Neural cell (in vitro differentiated cells): ENCODE measurements around the gene OTOP2. TPM values are rescaled to one million over a fixed set of nuclear protein-coding genes. Genes with fewer than 3 reads are reported as not detected.

Source experiments
- H2AFZ ChIP-seq: fragments of 200-600, 300-800 bp; sonication (generic), shearing (Covaris generic); 2 replicates; pipeline ENCODE4 v1.6.0; 2014; ENCODE audit warnings: low read depth, mild to moderate bottlenecking, antibody characterized with exemption, low read length, moderate library complexity
- H3F3A ChIP-seq: fragments of 200-600 bp; shearing (Covaris generic); 2 replicates; pipeline ENCODE4 v1.6.1; 2016; ENCODE audit warnings: mild to moderate bottlenecking, moderate library complexity, mixed read lengths, antibody characterized with exemption, low read length; ENCODE audit not compliant: insufficient read depth, poor library complexity, severe bottlenecking
- H3K27ac ChIP-seq: fragments of 200-600, 300-800 bp; sonication (generic), shearing (Covaris generic); 2 replicates; pipeline ENCODE4 v1.5.1; 2014; ENCODE audit warnings: mild to moderate bottlenecking, low read length, moderate library complexity
- H3K27me3 ChIP-seq: fragments of 300-800, 200-600 bp; sonication (generic), shearing (Covaris generic); 2 replicates; pipeline ENCODE4 v1.6.0; 2014; ENCODE audit warnings: mild to moderate bottlenecking, low read depth, low read length, moderate library complexity; ENCODE audit not compliant: insufficient read depth
- H3K36me3 ChIP-seq: fragments of 300-800, 200-600 bp; sonication (generic), shearing (Covaris generic); 2 replicates; pipeline ENCODE4 v1.5.1; 2014; ENCODE audit warnings: mild to moderate bottlenecking, antibody characterized with exemption, low read length, moderate library complexity; ENCODE audit not compliant: insufficient read depth
- H3K4me2 ChIP-seq: fragments of 300-800, 200-600 bp; sonication (generic), shearing (Covaris generic); 2 replicates; pipeline ENCODE4 v1.6.0; 2014; ENCODE audit warnings: mild to moderate bottlenecking, low read length
- H3K4me3 ChIP-seq: fragments of 300-800, 200-600 bp; sonication (generic), shearing (Covaris generic); 2 replicates; pipeline ENCODE4 v1.5.1; 2014; ENCODE audit warnings: mild to moderate bottlenecking, low read length, moderate library complexity
- H3K79me2 ChIP-seq: fragments of 200-600 bp; shearing (Covaris generic); replicated peaks from 2 replicates; pipeline ENCODE4 v1.6.0; 2014; ENCODE audit warnings: mild to moderate bottlenecking, low read length, moderate library complexity; ENCODE audit not compliant: insufficient read depth
- H3K9ac ChIP-seq: fragments of 300-800, 200-600 bp; sonication (generic), shearing (Covaris generic); 2 replicates; pipeline ENCODE4 v1.6.1; 2016; ENCODE audit warnings: mild to moderate bottlenecking, low read length, mixed read lengths
- H3K9me2 ChIP-seq: fragments of 200-600 bp; shearing (Covaris generic); 2 replicates; pipeline ENCODE4 v1.6.1; 2016; ENCODE audit warnings: mild to moderate bottlenecking, low read length, mixed read lengths; ENCODE audit not compliant: insufficient read depth
- H3K9me3 ChIP-seq: fragments of 200-600, 300-800 bp; sonication (generic), shearing (Covaris generic); 2 replicates; pipeline ENCODE4 v1.6.1; 2016; ENCODE audit warnings: mild to moderate bottlenecking, mixed run types, low read length, moderate library complexity, mixed read lengths
- H4K20me1 ChIP-seq: fragments of 200-600 bp; shearing (Covaris generic); 2 replicates; pipeline ENCODE4 v1.6.1; 2016; ENCODE audit warnings: mild to moderate bottlenecking, mixed run types; ENCODE audit not compliant: insufficient read depth
- CTCF ChIP-seq: fragments of 450-650 bp; IDR thresholded peaks from 2 replicates; pipeline ENCODE4 v1.5.1; 2014; ENCODE audit warnings: antibody characterized with exemption, mild to moderate bottlenecking, moderate library complexity; ENCODE audit not compliant: poor library complexity, severe bottlenecking
- EP300 ChIP-seq: fragments of 450-650 bp; conservative IDR thresholded peaks from 2 replicates; pipeline ENCODE4 v1.6.1; 2014; ENCODE audit warnings: antibody characterized with exemption, mild to moderate bottlenecking, moderate library complexity; ENCODE audit not compliant: poor library complexity, severe bottlenecking
- EZH2 ChIP-seq: fragments of 200-600, 300-800 bp; shearing (Covaris generic), sonication (generic); IDR thresholded peaks from 2 replicates; pipeline ENCODE4 v1.6.1; 2014; ENCODE audit warnings: antibody characterized with exemption, low read length, borderline replicate concordance, mild to moderate bottlenecking; ENCODE audit not compliant: insufficient read depth, poor library complexity, severe bottlenecking
- MXI1 ChIP-seq: fragments of 450-650 bp; conservative IDR thresholded peaks from 2 replicates; pipeline ENCODE4 v1.6.1; 2014; ENCODE audit warnings: antibody characterized with exemption, mild to moderate bottlenecking; ENCODE audit not compliant: poor library complexity, severe bottlenecking
- POLR2AphosphoS5 ChIP-seq: IDR thresholded peaks from 2 replicates; pipeline ENCODE4 v1.6.1; 2012
- RAD21 ChIP-seq: fragments of 450-650 bp; conservative IDR thresholded peaks from 2 replicates; pipeline ENCODE4 v1.6.1; 2014; ENCODE audit warnings: antibody characterized with exemption, mild to moderate bottlenecking, moderate library complexity
- REST ChIP-seq: IDR thresholded peaks from 2 replicates; pipeline ENCODE4 v1.6.1; 2012; ENCODE audit warnings: borderline replicate concordance
- SMC3 ChIP-seq: fragments of 450-650 bp; conservative IDR thresholded peaks from 2 replicates; pipeline ENCODE4 v1.6.1; 2014; ENCODE audit warnings: antibody characterized with exemption, mild to moderate bottlenecking, moderate library complexity; ENCODE audit not compliant: poor library complexity
- TAF1 ChIP-seq: IDR thresholded peaks from 2 replicates; pipeline ENCODE4 v1.6.1; 2012; ENCODE audit warnings: low read depth
- polyA plus RNA-seq: library from polyadenylated mRNA; depleted of rRNA; stranded (reverse); fragments of >200 nt; gene quantifications from 2 replicates; pipeline ENCODE4 v1.2.3, GENCODE V29; 2014

Gene OTOP2
- polyA plus RNA-seq, 1 donor from 2014 or later, result not detected

GRCh38 chr17:74943808-74944522 is 19.9 kb downstream of the OTOP2 start:
- H2AFZ ChIP-seq, result no peak overlapping the region
- H3K4me2 ChIP-seq, result no peak overlapping the region
- no peaks in the 10 kb centered on the region for H4K20me1 ChIP-seq
- no peak overlapping the region for H3K27ac ChIP-seq
- no peaks in the 10 kb centered on the region for H3F3A ChIP-seq
- no peak overlapping the region for H3K4me3 ChIP-seq
- H3K9me2 ChIP-seq, result no peaks in the 10 kb centered on the region
- H3K9ac ChIP-seq, result no peak overlapping the region
- TF ChIP-seq SMC3, result no peak
- no peak for TF ChIP-seq EZH2
- no peak for TF ChIP-seq EP300
- no peak for TF ChIP-seq POLR2AphosphoS5
- TF ChIP-seq TAF1, result no peak
- TF ChIP-seq CTCF, result no peak
- no peak for TF ChIP-seq MXI1
- TF ChIP-seq RAD21, result no peak
- no peak for TF ChIP-seq REST
- no peaks in the 10 kb centered on the region for H3K9me3 ChIP-seq
- H3K79me2 ChIP-seq, result no peaks in the 10 kb centered on the region
- H3K27me3 ChIP-seq, result peaks cover 32% of the 10 kb centered on the region
- no peaks in the 10 kb centered on the region for H3K36me3 ChIP-seq

DNA sequence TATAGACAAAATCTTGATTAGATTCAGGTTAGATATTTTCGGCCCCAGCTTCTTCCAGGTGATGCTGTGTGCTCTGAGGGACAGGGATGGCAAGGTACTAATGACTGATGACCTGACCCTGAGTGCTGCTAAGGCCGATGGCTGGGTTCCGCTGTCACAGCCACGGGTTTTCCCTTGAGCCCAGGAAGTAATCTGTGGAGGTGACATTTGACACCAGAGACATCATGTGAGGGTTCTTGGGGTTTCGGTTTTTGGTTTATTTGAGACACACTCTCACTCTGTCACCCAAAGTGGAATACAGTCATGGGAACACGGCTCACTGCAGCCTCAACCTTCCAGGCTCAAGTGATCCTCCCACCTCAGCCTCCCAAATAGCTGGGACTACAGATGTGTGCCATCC is 21.5 kb downstream of the OTOP2 start:
- H3K9me3 ChIP-seq, result no peaks in the 10 kb centered on the region
- H3K4me3 ChIP-seq, result no peak overlapping the region
- no peak overlapping the region for H3K9ac ChIP-seq
- H3K9me2 ChIP-seq, result no peaks in the 10 kb centered on the region
- H3K36me3 ChIP-seq, result no peaks in the 10 kb centered on the region
- H3K27ac ChIP-seq, result no peak overlapping the region
- no peak for TF ChIP-seq TAF1
- TF ChIP-seq EP300, result no peak
- TF ChIP-seq RAD21, result no peak
- TF ChIP-seq MXI1, result no peak
- no peak for TF ChIP-seq EZH2
- TF ChIP-seq CTCF, result no peak
- TF ChIP-seq SMC3, result no peak
- no peak for TF ChIP-seq REST
- no peak for TF ChIP-seq POLR2AphosphoS5
- no peak overlapping the region for H2AFZ ChIP-seq
- H3F3A ChIP-seq, result no peaks in the 10 kb centered on the region
- no peaks in the 10 kb centered on the region for H3K79me2 ChIP-seq
- peaks cover 20% of the 10 kb centered on the region for H3K27me3 ChIP-seq
- no peak overlapping the region for H3K4me2 ChIP-seq
- H4K20me1 ChIP-seq, result no peaks in the 10 kb centered on the region
